Measurements from ENCODE around the gene CKAP5.

DNA sequence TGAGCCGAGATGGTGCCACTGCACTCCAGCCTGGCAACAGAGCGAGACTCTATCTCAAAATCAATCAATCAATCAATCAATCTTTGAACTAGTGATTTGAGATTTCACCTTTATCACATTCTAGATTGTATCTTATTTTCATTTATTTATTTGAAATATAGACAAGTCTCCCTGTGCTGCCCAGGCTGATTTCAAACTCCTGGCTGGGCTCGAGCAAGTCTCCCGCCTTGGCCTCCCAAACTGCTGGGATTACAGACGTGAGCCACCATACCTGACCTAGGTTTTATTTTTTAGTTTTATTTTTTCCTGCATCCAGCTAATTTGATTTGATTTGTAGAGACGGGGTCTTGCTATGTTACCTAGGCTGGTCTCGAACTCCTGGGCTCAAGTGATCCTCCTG, 109.9 kb downstream of the CKAP5 start:
- TF ChIP-seq CTCF (IDR thresholded peaks at IDR 0.05) (no peak), EP300 (IDR thresholded peaks at IDR 0.05) (no peak), POLR2A (IDR thresholded peaks at IDR 0.05) (no peak), POLR2AphosphoS5 (IDR thresholded peaks at IDR 0.05) (no peak)

All from gastroesophageal sphincter (tissue), 3 donors.